GM21423 (cell line): Measurements from ENCODE around the gene MTHFD2L.
A peak's percentile ranks its signal among the peaks of the same experiment; 100 is the strongest.
"Not testable (repeated sequence)": the region's sequence is repeated elsewhere in the genome, so short reads cannot be mapped to it uniquely, and the experiment has no call there.

Experiments used
- ATAC-seq: cut with Tn5 transposase; IDR thresholded peaks from one replicate; pipeline ENCODE4 v1.9.1; 2021; ENCODE audit warnings: mild to moderate bottlenecking, moderate library complexity; ENCODE audit not compliant: unreplicated experiment

MTHFD2L gene

GRCh38 chr4:74132188-74132587 lies 25.7 kb upstream of the MTHFD2L start:
- not testable (repeated sequence) for ATAC-seq

GRCh38 chr4:74132944-74133343 lies 25.0 kb upstream of the MTHFD2L start:
- no peak for ATAC-seq

- peak; percentile 80 for ATAC-seq
These were observed 24.0 kb upstream of the MTHFD2L start for GRCh38 chr4:74133786-74134499.

- no peak for ATAC-seq
These were observed 23.4 kb upstream of the MTHFD2L start for GRCh38 chr4:74134500-74134852.

- no peak for ATAC-seq
These were observed 11.3 kb upstream of the MTHFD2L start for GRCh38 chr4:74146581-74147129.

GRCh38 chr4:74148205-74148604 lies 9.7 kb upstream of the MTHFD2L start:
- ATAC-seq = no peak

- ATAC-seq = no peak
These were observed 5.1 kb upstream of the MTHFD2L start for GRCh38 chr4:74152836-74153235.

- ATAC-seq = no peak
These were observed 1.4 kb upstream of the MTHFD2L start for GRCh38 chr4:74156521-74156920.

- no peak for ATAC-seq
These were observed 764 bp upstream of the MTHFD2L start for GRCh38 chr4:74157154-74157553.

- ATAC-seq = no peak
These were observed 686 bp downstream of the MTHFD2L start for GRCh38 chr4:74158466-74159142.

- no peak for ATAC-seq
These were observed 1.3 kb downstream of the MTHFD2L start for GRCh38 chr4:74159143-74159709.

GRCh38 chr4:74161666-74162450 lies 3.9 kb downstream of the MTHFD2L start:
- ATAC-seq = no peak

GRCh38 chr4:74166135-74166534 lies 8.2 kb downstream of the MTHFD2L start:
- no peak for ATAC-seq

- ATAC-seq = no peak
These were observed 8.9 kb downstream of the MTHFD2L start for GRCh38 chr4:74166818-74167217.

- ATAC-seq = no peak
These were observed 9.7 kb downstream of the MTHFD2L start for GRCh38 chr4:74167585-74167984.

- ATAC-seq = no peak
These were observed 10.9 kb downstream of the MTHFD2L start for GRCh38 chr4:74168841-74169240.

- ATAC-seq = no peak
These were observed 15.4 kb downstream of the MTHFD2L start for GRCh38 chr4:74173321-74173720.

- no peak for ATAC-seq
These were observed 16.5 kb downstream of the MTHFD2L start for GRCh38 chr4:74174421-74174820.

- ATAC-seq = no peak
These were observed 17.0 kb downstream of the MTHFD2L start for GRCh38 chr4:74174941-74175340.

- no peak for ATAC-seq
These were observed 17.5 kb downstream of the MTHFD2L start for GRCh38 chr4:74175379-74175778.

GRCh38 chr4:74178798-74179197 lies 20.9 kb downstream of the MTHFD2L start:
- ATAC-seq = no peak
